ENCODE data around the gene DLGAP1.
A peak's percentile ranks its signal among the peaks of the same experiment; 100 is the strongest.

Gene DLGAP1

GRCh38 chr18:3666526-3667254 lies 788.4 kb downstream of the DLGAP1 start:
- Histone ChIP-seq H3K36me3 (ENCODE audit: control insufficient read depth in 4 of 4, insufficient read depth in 4 of 4, low read length in 3 of 4) (no peaks in the 10 kb centered on the region), H3K27ac (ENCODE audit: insufficient read depth in 1 of 2, low read depth in 1 of 2, low read length in 2 of 2, poor library complexity in 1 of 2, severe bottlenecking in 2 of 2) (no peak overlapping the region), H3K4me1 (ENCODE audit: control extremely low read depth in 1 of 4, control insufficient read depth in 4 of 4, insufficient read depth in 4 of 4, low read length in 3 of 4) (peaks cover 10 to 24% (median 20%) of the 10 kb centered on the region in 4 experiments), H3K27me3 (replicated peaks in 2 of 5; ENCODE audit: control insufficient read depth in 4 of 5, insufficient read depth in 5 of 5, low read length in 4 of 5) (no peaks in the 10 kb centered on the region), H3K9me3 (ENCODE audit: control extremely low read depth in 1 of 5, control insufficient read depth in 4 of 5, insufficient read depth in 2 of 5, low read depth in 1 of 5, low read length in 4 of 5) (peaks cover 0 to 3% (median 0%) of the 10 kb centered on the region in 5 experiments), H3K4me3 (ENCODE audit: control insufficient read depth in 1 of 7, extremely low read depth in 1 of 7, insufficient read depth in 4 of 7, low read depth in 2 of 7, low read length in 6 of 7) (peak overlapping the region in 1 of 7 experiments; percentile 38)
- POLR2A ChIA-PET, result interaction anchor here (0.6 to 1.1 kb wide), 4 partner anchors 219 to 405 kb away, joined by 3 to 8 read pairs (median 3); partner anchors contain the start of gene MYL12B
- CTCF ChIA-PET, result interaction anchor here (0.5 to 6.1 kb wide), 45 partner anchors 9 to 729 kb away, joined by 3 to 140 read pairs (median 7); partner anchors contain the start of gene MYL12A
- DNase-seq, result peak in 2 of 3 donors; percentile 47 to 61
- 95% methylated on average over 3 of the region's 5 CpGs for WGBS (ENCODE audit: insufficient coverage)

GRCh38 chr18:3665780-3666525 lies 789.2 kb downstream of the DLGAP1 start:
- DNase-seq, result peak; percentile 78 to 86 (median 81)
- CTCF ChIA-PET, result interaction anchor here (0.7 to 6.1 kb wide), 53 partner anchors 10 to 729 kb away, joined by 3 to 140 read pairs (median 5); partner anchors contain the start of gene MYL12A
- Histone ChIP-seq H3K27ac (ENCODE audit: insufficient read depth in 1 of 2, low read depth in 1 of 2, low read length in 2 of 2, poor library complexity in 1 of 2, severe bottlenecking in 2 of 2) (peak overlapping the region in 1 of 2 experiments; percentile 67), H3K4me1 (ENCODE audit: control extremely low read depth in 1 of 4, control insufficient read depth in 4 of 4, insufficient read depth in 4 of 4, low read length in 3 of 4) (peaks cover 10 to 32% (median 27%) of the 10 kb centered on the region in 4 experiments), H3K27me3 (replicated peaks in 2 of 5; ENCODE audit: control insufficient read depth in 4 of 5, insufficient read depth in 5 of 5, low read length in 4 of 5) (no peaks in the 10 kb centered on the region), H3K9me3 (ENCODE audit: control extremely low read depth in 1 of 5, control insufficient read depth in 4 of 5, insufficient read depth in 2 of 5, low read depth in 1 of 5, low read length in 4 of 5) (peaks cover 0 to 3% (median 0%) of the 10 kb centered on the region in 5 experiments), H3K4me3 (ENCODE audit: control insufficient read depth in 1 of 7, extremely low read depth in 1 of 7, insufficient read depth in 4 of 7, low read depth in 2 of 7, low read length in 6 of 7) (peak overlapping the region in 3 of 7 experiments; percentile 30 to 65 (median 38)), H3K36me3 (ENCODE audit: control insufficient read depth in 4 of 4, insufficient read depth in 4 of 4, low read length in 3 of 4) (no peaks in the 10 kb centered on the region)
- POLR2A ChIA-PET, result interaction anchor here (0.8 to 1.6 kb wide), 3 partner anchors 72 to 405 kb away, joined by 3 to 8 read pairs (median 5); partner anchors contain the start of gene MYL12B
- whole genome bisulfite sequencing (ENCODE audit: insufficient coverage), result 38% methylated on average over 17 of the region's 20 CpGs

- peaks cover 14 to 39% (median 33%) of the 10 kb centered on the region in 4 experiments for H3K4me1 ChIP-seq (ENCODE audit: control extremely low read depth in 1 of 4, control insufficient read depth in 4 of 4, insufficient read depth in 4 of 4, low read length in 3 of 4)
- peaks cover 0 to 3% (median 0%) of the 10 kb centered on the region in 5 experiments for H3K9me3 ChIP-seq (ENCODE audit: control extremely low read depth in 1 of 5, control insufficient read depth in 4 of 5, insufficient read depth in 2 of 5, low read depth in 1 of 5, low read length in 4 of 5)
- H3K27ac ChIP-seq (ENCODE audit: insufficient read depth in 1 of 2, low read depth in 1 of 2, low read length in 2 of 2, poor library complexity in 1 of 2, severe bottlenecking in 2 of 2), result peak overlapping the region in 1 of 2 experiments; percentile 67
- 100% methylated on average over 2 of the region's 3 CpGs for WGBS (ENCODE audit: insufficient coverage)
- no peaks in the 10 kb centered on the region for H3K27me3 ChIP-seq (replicated peaks in 2 of 5; ENCODE audit: control insufficient read depth in 4 of 5, insufficient read depth in 5 of 5, low read length in 4 of 5)
- ChIA-PET POLR2A (interaction anchor here (1.6 kb wide), 1 partner anchor 71 kb away, joined by 5 read pairs; no protein-coding TSS in a partner anchor), CTCF (interaction anchor here (0.8 to 6.1 kb wide), 41 partner anchors 9 to 728 kb away, joined by 3 to 140 read pairs (median 9); no protein-coding TSS in a partner anchor)
- no peak for DNase-seq
- no peaks in the 10 kb centered on the region for H3K36me3 ChIP-seq (ENCODE audit: control insufficient read depth in 4 of 4, insufficient read depth in 4 of 4, low read length in 3 of 4)
- H3K4me3 ChIP-seq (ENCODE audit: control insufficient read depth in 1 of 7, extremely low read depth in 1 of 7, insufficient read depth in 4 of 7, low read depth in 2 of 7, low read length in 6 of 7), result peak overlapping the region in 1 of 7 experiments; percentile 3
These were observed 789.9 kb downstream of the DLGAP1 start for GRCh38 chr18:3665204-3665603.

GRCh38 chr18:3664563-3665178 lies 790.4 kb downstream of the DLGAP1 start:
- peaks cover 0 to 3% (median 0%) of the 10 kb centered on the region in 5 experiments for H3K9me3 ChIP-seq (ENCODE audit: control extremely low read depth in 1 of 5, control insufficient read depth in 4 of 5, insufficient read depth in 2 of 5, low read depth in 1 of 5, low read length in 4 of 5)
- peak overlapping the region in 1 of 2 experiments; percentile 67 for H3K27ac ChIP-seq (ENCODE audit: insufficient read depth in 1 of 2, low read depth in 1 of 2, low read length in 2 of 2, poor library complexity in 1 of 2, severe bottlenecking in 2 of 2)
- ChIA-PET CTCF (interaction anchor here (0.7 to 6.1 kb wide), 38 partner anchors 9 to 418 kb away, joined by 3 to 140 read pairs (median 11); no protein-coding TSS in a partner anchor), POLR2A (interaction anchor here (0.6 to 1.6 kb wide), 2 partner anchors 71 to 327 kb away, joined by 3 to 5 read pairs; no protein-coding TSS in a partner anchor)
- no peaks in the 10 kb centered on the region for H3K27me3 ChIP-seq (replicated peaks in 2 of 5; ENCODE audit: control insufficient read depth in 4 of 5, insufficient read depth in 5 of 5, low read length in 4 of 5)
- peaks cover 20 to 44% (median 39%) of the 10 kb centered on the region in 4 experiments for H3K4me1 ChIP-seq (ENCODE audit: control extremely low read depth in 1 of 4, control insufficient read depth in 4 of 4, insufficient read depth in 4 of 4, low read length in 3 of 4)
- no peaks in the 10 kb centered on the region for H3K36me3 ChIP-seq (ENCODE audit: control insufficient read depth in 4 of 4, insufficient read depth in 4 of 4, low read length in 3 of 4)
- peak overlapping the region in 1 of 7 experiments; percentile 3 for H3K4me3 ChIP-seq (ENCODE audit: control insufficient read depth in 1 of 7, extremely low read depth in 1 of 7, insufficient read depth in 4 of 7, low read depth in 2 of 7, low read length in 6 of 7)
- peak; percentile 47 to 77 (median 65) for DNase-seq
- WGBS (ENCODE audit: insufficient coverage), result 42% methylated on average over 5 of the region's 6 CpGs

- POLR2A ChIA-PET, result interaction anchor here (0.6 kb wide), 1 partner anchor 327 kb away, joined by 3 read pairs; no protein-coding TSS in a partner anchor
- 100% methylated on average over 1 of the region's 2 CpGs for WGBS (ENCODE audit: insufficient coverage)
These were observed 791.1 kb downstream of the DLGAP1 start for GRCh38 chr18:3663870-3664512.

GRCh38 chr18:3661989-3662388 lies 793.1 kb downstream of the DLGAP1 start:
- peaks cover 0 to 3% (median 0%) of the 10 kb centered on the region in 5 experiments for H3K9me3 ChIP-seq (ENCODE audit: control extremely low read depth in 1 of 5, control insufficient read depth in 4 of 5, insufficient read depth in 2 of 5, low read depth in 1 of 5, low read length in 4 of 5)
- peaks cover 29 to 55% (median 44%) of the 10 kb centered on the region in 4 experiments for H3K4me1 ChIP-seq (ENCODE audit: control extremely low read depth in 1 of 4, control insufficient read depth in 4 of 4, insufficient read depth in 4 of 4, low read length in 3 of 4)
- CTCF ChIA-PET, result interaction anchor here (0.8 to 5.1 kb wide), 12 partner anchors 9 to 380 kb away, joined by 3 to 48 read pairs (median 4); no protein-coding TSS in a partner anchor
- whole genome bisulfite sequencing (ENCODE audit: insufficient coverage), result no CpG with 5 or more reads among the region's 1 CpG
- H3K27ac ChIP-seq (ENCODE audit: insufficient read depth in 1 of 2, low read depth in 1 of 2, low read length in 2 of 2, poor library complexity in 1 of 2, severe bottlenecking in 2 of 2), result peak overlapping the region in 1 of 2 experiments; percentile 81
- H3K4me3 ChIP-seq (ENCODE audit: control insufficient read depth in 1 of 7, extremely low read depth in 1 of 7, insufficient read depth in 4 of 7, low read depth in 2 of 7, low read length in 6 of 7), result no peak overlapping the region
- H3K27me3 ChIP-seq (replicated peaks in 2 of 5; ENCODE audit: control insufficient read depth in 4 of 5, insufficient read depth in 5 of 5, low read length in 4 of 5), result no peaks in the 10 kb centered on the region
- POLR2A ChIA-PET, result interaction anchor here (0.7 kb wide), 1 partner anchor 18 kb away, joined by 3 read pairs; no protein-coding TSS in a partner anchor
- no peaks in the 10 kb centered on the region for H3K36me3 ChIP-seq (ENCODE audit: control insufficient read depth in 4 of 4, insufficient read depth in 4 of 4, low read length in 3 of 4)
- DNase-seq, result no peak

More at GRCh38 chr18:3663870-3664512, 791.1 kb downstream of the DLGAP1 start:
- CTCF ChIA-PET, result interaction anchor here (0.7 to 6.1 kb wide), 27 partner anchors 8 to 418 kb away, joined by 3 to 140 read pairs (median 11); no protein-coding TSS in a partner anchor
- H3K4me3 ChIP-seq (ENCODE audit: control insufficient read depth in 1 of 7, extremely low read depth in 1 of 7, insufficient read depth in 4 of 7, low read depth in 2 of 7, low read length in 6 of 7), result no peak overlapping the region
- peaks cover 24 to 51% (median 43%) of the 10 kb centered on the region in 4 experiments for H3K4me1 ChIP-seq (ENCODE audit: control extremely low read depth in 1 of 4, control insufficient read depth in 4 of 4, insufficient read depth in 4 of 4, low read length in 3 of 4)
- H3K9me3 ChIP-seq (ENCODE audit: control extremely low read depth in 1 of 5, control insufficient read depth in 4 of 5, insufficient read depth in 2 of 5, low read depth in 1 of 5, low read length in 4 of 5), result peaks cover 0 to 3% (median 0%) of the 10 kb centered on the region in 5 experiments
- H3K36me3 ChIP-seq (ENCODE audit: control insufficient read depth in 4 of 4, insufficient read depth in 4 of 4, low read length in 3 of 4), result no peaks in the 10 kb centered on the region
- DNase-seq, result no peak
- peak overlapping the region in 1 of 2 experiments; percentile 67 for H3K27ac ChIP-seq (ENCODE audit: insufficient read depth in 1 of 2, low read depth in 1 of 2, low read length in 2 of 2, poor library complexity in 1 of 2, severe bottlenecking in 2 of 2)
- H3K27me3 ChIP-seq (replicated peaks in 2 of 5; ENCODE audit: control insufficient read depth in 4 of 5, insufficient read depth in 5 of 5, low read length in 4 of 5), result no peaks in the 10 kb centered on the region
